GM18498 (cell line): ENCODE data around the gene KCNE5.
"Not testable (repeated sequence)": the region's sequence is repeated elsewhere in the genome, so short reads cannot be mapped to it uniquely, and the experiment has no call there.

Source experiments
- ATAC-seq: cut with Tn5 transposase; IDR thresholded peaks from one replicate; pipeline ENCODE4 v1.9.1; 2021; ENCODE audit warnings: mild to moderate bottlenecking, moderate library complexity; ENCODE audit not compliant: unreplicated experiment

Gene KCNE5

DNA sequence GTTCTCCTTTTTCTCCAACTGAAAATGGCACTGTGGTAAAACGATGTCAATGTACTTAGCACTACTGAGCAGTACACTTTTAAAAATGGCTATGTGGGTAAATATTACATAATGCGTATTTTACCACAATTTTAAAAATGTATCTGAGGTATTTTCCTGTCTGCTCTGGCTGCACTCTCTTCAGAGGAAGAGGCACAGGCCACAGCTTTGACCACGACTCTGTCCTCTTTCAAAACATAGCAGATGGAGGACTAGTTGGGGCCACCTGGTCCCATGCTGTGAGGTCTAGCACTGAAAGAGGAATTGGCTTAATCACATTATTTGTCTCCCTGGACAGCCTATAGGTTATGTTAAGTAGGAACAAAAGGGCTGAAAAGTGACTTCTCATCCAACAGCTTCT, 5.2 kb downstream of the KCNE5 start:
- no peak for ATAC-seq

DNA sequence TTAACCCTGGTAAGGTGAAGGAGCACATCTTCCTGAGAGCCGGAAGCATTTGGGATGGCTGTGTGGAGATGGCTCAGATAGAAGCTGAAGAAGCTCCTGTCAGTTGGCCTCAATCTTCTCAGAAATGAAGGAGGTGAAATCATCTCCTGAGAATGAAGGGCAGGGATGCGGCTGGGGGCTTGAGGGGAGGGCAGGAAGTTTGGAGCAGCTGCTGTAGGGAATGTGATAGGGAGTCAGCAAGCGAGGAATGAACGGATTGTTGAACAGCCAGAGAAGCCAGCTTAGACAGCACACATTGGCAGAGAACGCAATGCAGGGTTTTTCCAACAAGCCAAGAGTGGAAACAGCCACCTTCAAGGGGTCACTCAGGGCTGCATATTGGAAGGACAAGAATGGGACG, 10.0 kb downstream of the KCNE5 start:
- no peak for ATAC-seq

- no peak for ATAC-seq
Measured at GRCh38 chrX:109601486-109601885, 23.5 kb downstream of the KCNE5 start.

DNA sequence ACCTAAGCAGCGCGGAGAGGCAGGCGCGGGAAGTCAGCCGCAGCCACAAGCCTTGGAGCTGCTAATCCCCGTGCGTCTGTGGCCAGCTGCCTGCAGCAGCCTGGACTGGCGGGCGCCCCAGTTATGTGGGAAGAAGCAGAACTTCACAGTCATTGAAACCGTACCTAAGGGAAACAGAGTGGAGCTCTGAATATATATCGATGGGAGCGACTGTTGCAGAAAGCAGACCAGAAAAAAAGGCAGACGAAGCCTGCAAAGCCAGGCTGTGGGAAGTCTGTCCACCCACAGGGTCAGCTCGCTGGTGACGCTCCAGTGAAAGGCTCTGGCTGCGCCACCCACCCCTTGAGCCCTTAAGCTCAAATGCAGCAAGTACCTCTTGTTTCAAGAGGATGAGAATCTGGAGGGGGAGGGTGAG, 24.7 kb downstream of the KCNE5 start:
- ATAC-seq, result no peak

DNA sequence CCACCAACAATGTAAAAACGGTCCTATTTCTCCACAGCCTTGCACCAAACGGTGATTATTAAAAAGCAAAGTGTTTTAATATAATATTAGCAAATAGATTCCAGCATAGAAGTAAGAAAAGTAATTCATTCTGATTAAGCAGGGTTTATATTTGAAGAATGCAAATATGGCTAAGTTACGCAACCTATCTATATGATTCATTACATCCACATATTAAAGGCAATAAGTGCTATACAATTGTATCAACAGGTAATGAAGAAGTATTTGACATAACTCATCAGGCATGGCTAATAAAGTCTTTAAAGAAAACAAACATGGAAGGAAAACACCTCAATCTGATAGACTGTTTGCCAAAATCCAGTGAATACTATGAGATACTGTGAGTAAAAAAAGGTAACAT, 29.0 kb downstream of the KCNE5 start:
- ATAC-seq, result no peak

DNA sequence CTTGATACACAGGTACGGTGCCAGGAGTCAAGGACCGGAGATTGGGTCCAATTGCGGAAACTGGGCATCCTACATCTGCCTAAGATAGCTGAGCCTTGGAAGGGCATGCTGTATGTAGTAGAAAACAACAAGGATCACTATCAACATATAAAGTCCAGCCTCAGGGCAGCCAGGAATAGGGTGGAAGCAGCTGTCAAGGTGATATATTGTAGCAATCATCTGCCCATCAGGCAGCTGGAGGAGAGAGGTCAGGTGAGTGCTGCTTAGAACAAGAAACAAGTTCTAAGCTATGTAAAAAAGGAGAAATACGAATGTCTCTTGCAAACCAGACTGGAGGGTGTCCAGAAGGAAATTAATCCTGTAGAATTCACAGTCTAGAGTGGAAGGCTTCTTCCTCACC, 34.8 kb downstream of the KCNE5 start:
- no peak for ATAC-seq

DNA sequence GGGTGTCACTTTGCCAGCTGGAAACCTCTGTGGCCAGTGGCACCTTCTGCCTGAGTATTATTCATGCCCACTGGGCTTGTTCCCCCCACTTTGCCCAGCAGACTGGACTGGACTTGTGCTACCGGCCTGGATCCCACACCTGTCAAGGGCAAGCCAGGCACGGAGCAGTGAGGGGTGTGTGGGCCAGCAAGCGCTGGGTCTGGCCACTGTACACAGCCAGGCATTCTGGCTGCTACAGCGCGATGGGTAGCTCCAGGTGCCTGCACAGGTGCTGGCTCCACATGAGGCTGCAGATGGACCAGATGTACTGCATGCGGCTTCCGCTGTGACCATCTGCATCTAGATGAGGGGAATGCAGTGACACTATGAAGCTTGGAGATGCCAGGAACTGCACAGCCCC, 39.5 kb downstream of the KCNE5 start:
- ATAC-seq, result no peak

DNA sequence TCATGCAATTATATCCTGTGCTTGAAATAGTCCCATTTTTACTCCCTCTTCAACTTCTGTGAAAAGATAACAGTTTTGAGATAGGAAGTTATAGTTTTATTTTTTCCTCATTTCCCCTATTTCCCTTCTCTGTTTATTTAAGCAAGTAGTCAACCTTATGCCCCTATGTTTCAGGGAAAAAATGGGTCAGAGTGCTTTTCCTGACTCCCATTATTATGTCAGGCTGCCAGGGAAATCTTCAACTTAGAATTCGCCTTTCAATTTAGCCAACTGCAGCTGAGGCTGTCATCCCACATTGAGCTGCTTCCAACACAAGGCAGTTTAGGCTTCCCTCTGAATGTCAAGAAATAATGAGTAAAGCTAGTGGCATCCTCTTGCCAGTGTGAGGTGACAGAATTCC, 46.1 kb downstream of the KCNE5 start:
- no peak for ATAC-seq

GRCh38 chrX:109577055-109577454, 47.9 kb downstream of the KCNE5 start:
- no peak for ATAC-seq

- not testable (repeated sequence) for ATAC-seq
Measured at GRCh38 chrX:109576083-109576482, 48.9 kb downstream of the KCNE5 start.
